Endometrial microvascular endothelial cells (primary cell): Measurements from ENCODE around the gene MRAS. TPM values are rescaled to one million over a fixed set of nuclear protein-coding genes. Genes with fewer than 3 reads are reported as not detected.

ENCODE experiments used
- in situ Hi-C: cut with HindIII; loops from 2 replicates; pipeline ENCODE4 v1.10.0; 2017; ENCODE audit warnings: low sequenced_read_pairs, low pct_unique_long_range_greater_than_20kb; ENCODE audit errors: inconsistent ontology term
- total RNA-seq: library from RNA; depleted of rRNA; stranded (reverse); fragments of >200 nt; gene quantifications from one replicate; pipeline ENCODE4 v1.2.3, GENCODE V29; 2015; ENCODE audit errors: inconsistent ontology term

The MRAS gene
- total RNA-seq, 1 donor from 2014 or later: 4.0 TPM

GRCh38 chr3:138378990-138379389, 30.6 kb downstream of the MRAS start:
- in situ Hi-C loops: no loop called here

- in situ Hi-C loops: no loop called here
Observed at GRCh38 chr3:138381413-138381901, 33.1 kb downstream of the MRAS start.

GRCh38 chr3:138381950-138382715, 33.8 kb downstream of the MRAS start:
- in situ Hi-C loops: no loop called here

GRCh38 chr3:138383715-138384465, 35.5 kb downstream of the MRAS start:
- in situ Hi-C loops: no loop called here

GRCh38 chr3:138384531-138384930, 36.2 kb downstream of the MRAS start:
- in situ Hi-C loops: no loop called here

- in situ Hi-C loops: no loop called here
Observed at GRCh38 chr3:138384976-138385375, 36.6 kb downstream of the MRAS start.

GRCh38 chr3:138389144-138389601, 40.8 kb downstream of the MRAS start:
- in situ Hi-C loops: no loop called here

GRCh38 chr3:138389841-138390581, 41.6 kb downstream of the MRAS start:
- in situ Hi-C loops: no loop called here

GRCh38 chr3:138390582-138390932, 42.2 kb downstream of the MRAS start:
- in situ Hi-C loops: no loop called here

GRCh38 chr3:138394156-138394555, 45.8 kb downstream of the MRAS start:
- in situ Hi-C loops: no loop called here

GRCh38 chr3:138394686-138395085, 46.3 kb downstream of the MRAS start:
- in situ Hi-C loops: no loop called here

- in situ Hi-C loops: no loop called here
Observed at GRCh38 chr3:138395865-138396751, 47.7 kb downstream of the MRAS start.

GRCh38 chr3:138396752-138397410, 48.5 kb downstream of the MRAS start:
- in situ Hi-C loops: no loop called here

GRCh38 chr3:138397983-138398382, 49.6 kb downstream of the MRAS start:
- in situ Hi-C loops: no loop called here

GRCh38 chr3:138398791-138399575, 50.6 kb downstream of the MRAS start:
- in situ Hi-C loops: no loop called here

- in situ Hi-C loops: no loop called here
Observed at GRCh38 chr3:138399766-138400165, 51.4 kb downstream of the MRAS start.

- in situ Hi-C loops: no loop called here
Observed at GRCh38 chr3:138400651-138401070, 52.3 kb downstream of the MRAS start.
